HEK293T (cell line): ENCODE data around the gene NME8.

Experiments
- BHLHE40 ChIP-seq: fragments of 450-650 bp; IDR thresholded peaks from 2 replicates; pipeline ENCODE4 v1.6.1; 2016; ENCODE audit warnings: mild to moderate bottlenecking, moderate library complexity, borderline replicate concordance
- CTBP1 ChIP-seq: fragments of 450-650 bp; IDR thresholded peaks from 2 replicates; pipeline ENCODE4 v1.6.1; 2016; ENCODE audit warnings: borderline replicate concordance
- ELF4 ChIP-seq: fragments of 450-650 bp; IDR thresholded peaks from 2 replicates; pipeline ENCODE4 v1.6.1; 2017; ENCODE audit warnings: antibody characterized with exemption
- FOXA1 ChIP-seq: fragments of 450-650 bp; IDR thresholded peaks from 2 replicates; pipeline ENCODE4 v1.6.1; 2016; ENCODE audit warnings: mild to moderate bottlenecking
- FOXK2 ChIP-seq: fragments of 450-650 bp; IDR thresholded peaks from 2 replicates; pipeline ENCODE4 v1.6.1; 2016; ENCODE audit warnings: mild to moderate bottlenecking
- FOXM1 ChIP-seq: fragments of 450-650 bp; IDR thresholded peaks from 2 replicates; pipeline ENCODE4 v1.6.1; 2017; ENCODE audit warnings: mild to moderate bottlenecking, borderline replicate concordance
- HDGF ChIP-seq: fragments of 450-650 bp; IDR thresholded peaks from 2 replicates; pipeline ENCODE4 v1.6.1; 2017; ENCODE audit warnings: antibody characterized with exemption, borderline replicate concordance
- SP1 ChIP-seq: fragments of 450-650 bp; IDR thresholded peaks from 2 replicates; pipeline ENCODE4 v1.6.1; 2017
- SUZ12 ChIP-seq: fragments of 450-650 bp; IDR thresholded peaks from 2 replicates; pipeline ENCODE4 v1.6.1; 2016; ENCODE audit warnings: mild to moderate bottlenecking
- ZNF384 ChIP-seq: fragments of 450-650 bp; IDR thresholded peaks from 2 replicates; pipeline ENCODE4 v1.6.1; 2016
- TF ChIP-seq, protein P1 (sequence below): fragments of 450-650 bp; IDR thresholded peaks from 2 replicates; pipeline ENCODE4 v1.6.1; 2016

GRCh38 chr7:37945336-37945735 lies 96.9 kb downstream of the NME8 start:
- no peak for TF ChIP-seq CTBP1
- no peak for TF ChIP-seq HDGF
- TF ChIP-seq FOXK2: no peak
- no peak for TF ChIP-seq SUZ12
- TF ChIP-seq BHLHE40: no peak
- TF ChIP-seq FOXA1: no peak
- no peak for TF ChIP-seq ZNF384
- TF ChIP-seq SP1: no peak
- no peak for TF ChIP-seq FOXM1
- no peak for TF ChIP-seq ELF4
- TF ChIP-seq, protein P1, sequence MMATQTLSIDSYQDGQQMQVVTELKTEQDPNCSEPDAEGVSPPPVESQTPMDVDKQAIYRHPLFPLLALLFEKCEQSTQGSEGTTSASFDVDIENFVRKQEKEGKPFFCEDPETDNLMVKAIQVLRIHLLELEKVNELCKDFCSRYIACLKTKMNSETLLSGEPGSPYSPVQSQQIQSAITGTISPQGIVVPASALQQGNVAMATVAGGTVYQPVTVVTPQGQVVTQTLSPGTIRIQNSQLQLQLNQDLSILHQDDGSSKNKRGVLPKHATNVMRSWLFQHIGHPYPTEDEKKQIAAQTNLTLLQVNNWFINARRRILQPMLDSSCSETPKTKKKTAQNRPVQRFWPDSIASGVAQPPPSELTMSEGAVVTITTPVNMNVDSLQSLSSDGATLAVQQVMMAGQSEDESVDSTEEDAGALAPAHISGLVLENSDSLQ: no peak
